ENCODE results near the gene ATP10B.

DNA sequence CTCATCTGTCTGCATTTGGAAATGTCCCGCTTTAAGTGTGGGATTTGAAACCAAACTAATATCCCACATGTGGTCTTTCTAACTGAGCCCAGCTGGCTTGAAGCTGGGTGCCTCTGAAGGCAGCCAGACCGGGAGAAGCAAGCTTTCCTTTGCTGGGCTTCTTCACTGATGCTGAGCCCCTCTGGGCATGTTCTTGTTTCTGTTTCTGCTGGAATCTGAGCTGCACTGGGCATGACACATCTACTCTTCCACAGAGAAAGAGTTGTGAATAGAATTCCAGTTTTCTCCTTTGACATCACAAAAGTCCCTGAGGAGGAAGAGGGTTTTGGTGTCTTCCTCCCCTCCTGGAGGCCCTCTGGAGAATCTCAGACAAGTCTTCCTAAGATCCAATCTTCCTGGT is 179.5 kb downstream of the ATP10B start:
- TF ChIP-seq EZH2 (IDR thresholded peaks at IDR 0.05; ENCODE audit: insufficient read depth, poor library complexity, severe bottlenecking) (no peak), EZH2phosphoT487 (IDR thresholded peaks at IDR 0.05; ENCODE audit: insufficient read depth, low read depth) (no peak)

Data from GM23248 (cell line).